Measurements from ENCODE around the gene AIFM2.

AIFM2 gene

DNA sequence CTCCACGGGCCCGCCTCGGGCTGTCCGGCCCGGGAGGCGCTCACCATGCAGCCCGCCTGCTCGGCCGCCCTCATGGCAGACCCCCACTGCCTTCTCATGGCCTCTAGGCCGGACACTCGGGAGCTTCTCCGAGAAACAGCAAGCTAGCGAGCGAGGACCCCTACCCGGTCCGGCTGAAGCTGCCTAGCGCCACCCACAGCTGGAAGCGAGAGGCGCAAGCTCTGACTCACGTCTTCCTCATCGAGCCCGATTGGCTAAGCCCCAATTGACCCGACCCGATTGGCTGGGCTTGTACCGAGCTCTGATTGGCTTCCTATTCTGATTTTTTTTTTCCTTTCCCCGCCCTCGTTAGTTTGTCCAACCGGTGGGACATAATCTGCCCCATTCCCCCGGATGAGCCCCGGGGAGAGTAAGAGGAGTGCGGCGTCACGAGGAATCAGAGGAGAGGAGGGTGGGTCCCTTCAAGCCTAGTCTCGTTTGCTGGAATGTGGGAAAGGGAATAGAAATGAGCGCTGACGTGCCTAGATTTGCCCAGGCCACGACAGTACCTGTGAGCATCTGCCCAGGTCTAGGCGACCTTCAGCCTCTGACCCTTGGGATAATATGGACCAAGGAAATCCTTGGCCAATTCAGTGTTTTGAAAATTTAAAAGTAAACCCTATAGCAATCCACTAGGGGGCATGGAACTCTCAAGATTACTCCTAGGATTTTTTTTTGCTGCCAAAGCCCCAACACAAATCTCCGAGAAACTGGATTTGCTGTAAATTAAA lies 14.0 kb upstream of the AIFM2 start, which contains the start of gene TYSND1:
Gene TYSND1 (minus strand): TSS at position 212 of the 770 bp plus-strand sequence. CDS start 114 bp downstream, at position 98.
- peak; percentile 72 to 81 (median 73) for DNase-seq (ENCODE audit: low read depth in 2 of 3, low spot score in 2 of 3)

DNA sequence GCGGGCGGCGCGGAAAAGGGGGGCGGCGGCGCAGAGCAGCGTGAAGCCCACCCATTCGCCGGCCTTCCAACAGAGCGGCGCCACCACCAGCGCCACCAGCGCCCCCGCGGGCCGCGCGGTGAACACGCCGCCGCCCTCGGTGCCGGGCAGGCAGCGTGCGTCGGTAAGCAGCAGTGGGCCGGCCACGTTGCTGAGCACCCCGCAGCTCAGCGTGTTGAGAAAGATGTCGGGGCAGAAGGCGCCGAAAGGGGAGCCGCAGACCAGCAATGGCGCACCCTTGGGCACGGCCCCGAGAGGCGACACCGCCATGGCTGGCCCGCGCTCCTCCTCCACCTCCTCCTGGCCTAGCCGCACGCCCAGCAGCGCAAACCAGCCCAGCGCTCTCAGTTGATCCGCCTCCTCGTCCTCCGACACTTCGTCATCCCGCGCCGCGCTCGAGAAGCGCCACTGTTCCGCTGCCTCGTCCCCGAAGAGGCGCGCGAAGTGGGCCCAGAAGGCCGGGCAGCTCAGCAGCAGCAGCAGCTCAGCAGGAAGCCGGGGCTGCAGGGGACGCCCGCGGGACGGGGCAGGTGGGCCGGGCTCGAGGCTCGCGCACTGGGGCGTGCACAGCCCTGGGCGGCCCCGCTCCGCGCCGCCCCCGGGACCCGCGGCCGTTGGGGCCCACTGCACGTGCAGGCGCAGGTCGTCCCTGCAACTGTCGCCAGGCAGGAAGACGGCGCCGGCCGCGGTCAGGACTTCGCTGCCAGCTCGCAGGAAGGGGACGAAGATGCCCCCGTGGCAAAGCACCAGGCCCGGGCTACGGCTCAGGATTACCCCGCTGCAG lies 13.3 kb upstream of the AIFM2 start:
- peak; percentile 33 to 52 (median 45) for DNase-seq (ENCODE audit: low read depth in 2 of 3, low spot score in 2 of 3)

DNA sequence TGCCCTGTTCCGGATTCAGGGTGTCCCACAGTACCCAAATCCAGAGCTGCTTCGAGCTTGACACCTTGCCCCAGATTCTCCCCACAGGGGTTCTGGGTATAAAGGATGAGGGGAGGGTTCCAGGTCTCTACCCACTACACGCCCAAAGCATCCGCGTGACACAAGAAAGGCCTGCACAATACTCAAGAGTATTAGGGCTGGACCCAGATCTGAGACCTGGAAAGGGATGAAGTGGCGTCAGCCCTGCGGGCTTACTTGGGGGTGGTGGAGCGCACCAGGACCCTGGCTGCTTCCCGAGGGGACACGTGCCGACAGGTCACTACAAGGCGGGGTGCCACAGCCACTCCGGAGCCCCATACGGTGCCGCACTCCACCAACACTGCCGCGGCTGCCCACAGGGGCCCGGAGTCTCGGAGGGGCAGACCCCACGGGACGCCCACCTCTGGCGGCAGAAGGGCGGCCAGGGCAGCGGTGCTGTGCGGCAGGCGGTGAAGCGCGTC lies 12.6 kb upstream of the AIFM2 start:
- DNase-seq (ENCODE audit: low read depth in 2 of 3, low spot score in 2 of 3) = no peak

DNA sequence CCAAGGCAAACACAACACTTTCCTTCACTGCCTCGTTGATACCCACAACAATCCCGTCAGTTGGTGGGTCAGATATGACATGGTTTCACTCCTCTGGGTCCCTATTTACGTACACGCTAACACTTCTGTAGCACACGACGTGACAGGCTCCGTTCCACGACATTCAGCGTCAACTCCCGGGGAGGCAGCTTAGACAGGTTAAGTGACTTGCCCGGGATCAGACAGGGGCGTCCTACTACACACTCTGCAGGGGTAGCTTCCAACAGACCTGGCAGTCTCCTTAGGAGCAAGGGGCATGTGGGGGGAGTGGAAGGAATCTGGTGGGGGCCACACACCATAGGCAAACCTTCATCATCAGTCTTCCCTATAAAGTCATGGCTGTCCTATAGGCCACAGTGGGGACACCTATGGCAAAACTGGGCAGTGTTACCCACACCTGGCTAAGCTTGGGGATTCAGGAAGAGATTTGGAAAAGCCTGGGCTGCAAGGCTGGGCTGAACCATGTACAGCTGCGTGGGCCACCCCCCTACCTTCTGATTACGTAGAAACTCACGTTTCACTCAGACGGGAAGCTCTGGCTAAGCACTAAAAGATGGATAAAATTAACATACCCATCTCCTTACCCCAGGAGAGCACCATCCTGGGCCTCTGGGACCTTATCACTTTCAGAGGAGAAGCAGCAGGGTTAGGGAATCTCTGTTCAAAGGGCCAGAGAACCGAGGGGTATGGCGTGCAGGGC lies 11.9 kb upstream of the AIFM2 start:
- DNase-seq (ENCODE audit: low read depth in 2 of 3, low spot score in 2 of 3) = no peak

DNA sequence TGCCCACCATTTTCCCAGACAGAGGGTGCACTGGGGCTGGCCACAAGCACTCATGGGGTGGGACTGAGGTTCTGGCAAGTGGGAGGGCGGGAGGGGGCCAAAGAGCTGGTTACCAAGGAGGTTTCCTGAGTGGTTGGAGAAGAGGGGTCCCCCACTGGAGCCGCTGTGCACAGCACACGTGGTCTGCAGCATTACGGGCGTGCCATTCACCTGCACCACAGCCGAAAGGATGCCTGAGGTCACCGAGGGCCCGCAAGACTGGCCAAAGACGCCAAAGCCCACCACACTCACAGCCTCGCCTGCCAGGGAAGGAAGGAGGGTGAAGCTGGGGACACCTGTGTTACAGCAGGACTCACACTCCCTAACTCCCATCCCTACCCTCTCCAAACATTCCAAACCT lies 9.9 kb upstream of the AIFM2 start:
- no peak for DNase-seq (ENCODE audit: low read depth in 2 of 3, low spot score in 2 of 3)

DNA sequence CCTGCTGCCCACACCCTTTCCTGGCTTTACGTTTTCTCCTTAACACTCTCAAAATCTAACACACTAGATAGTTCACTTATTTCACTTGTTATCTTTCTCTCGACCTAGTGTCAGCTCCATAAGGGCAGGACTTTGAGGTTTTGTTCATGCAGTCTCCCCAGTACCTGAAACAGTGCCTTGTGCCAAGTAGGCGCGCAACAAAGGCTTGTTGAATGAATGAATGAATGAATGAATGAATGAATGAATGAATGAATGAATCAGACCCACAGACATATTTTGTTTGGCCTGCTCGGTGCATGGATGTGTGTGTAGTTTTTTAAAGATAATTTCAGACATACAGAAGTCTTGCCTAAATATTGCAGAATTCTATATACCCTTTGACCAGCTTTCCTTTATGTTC lies 7.7 kb upstream of the AIFM2 start:
- no peak for DNase-seq (ENCODE audit: low read depth in 2 of 3, low spot score in 2 of 3)

DNA sequence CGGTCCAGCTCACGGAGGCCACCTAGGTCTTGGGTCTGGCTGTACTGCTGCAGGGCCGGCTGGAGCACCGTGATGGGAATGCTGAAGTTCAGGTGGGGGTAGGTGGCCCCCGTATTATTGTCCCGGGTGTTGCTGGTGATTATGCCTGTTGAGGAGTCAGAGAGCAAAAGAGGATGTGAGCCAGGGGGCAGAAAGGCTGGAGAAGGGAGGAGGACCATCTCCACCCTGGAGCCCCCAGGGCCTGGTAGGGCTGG lies 7.3 kb upstream of the AIFM2 start:
- no peak for DNase-seq (ENCODE audit: low read depth in 2 of 3, low spot score in 2 of 3)

DNA sequence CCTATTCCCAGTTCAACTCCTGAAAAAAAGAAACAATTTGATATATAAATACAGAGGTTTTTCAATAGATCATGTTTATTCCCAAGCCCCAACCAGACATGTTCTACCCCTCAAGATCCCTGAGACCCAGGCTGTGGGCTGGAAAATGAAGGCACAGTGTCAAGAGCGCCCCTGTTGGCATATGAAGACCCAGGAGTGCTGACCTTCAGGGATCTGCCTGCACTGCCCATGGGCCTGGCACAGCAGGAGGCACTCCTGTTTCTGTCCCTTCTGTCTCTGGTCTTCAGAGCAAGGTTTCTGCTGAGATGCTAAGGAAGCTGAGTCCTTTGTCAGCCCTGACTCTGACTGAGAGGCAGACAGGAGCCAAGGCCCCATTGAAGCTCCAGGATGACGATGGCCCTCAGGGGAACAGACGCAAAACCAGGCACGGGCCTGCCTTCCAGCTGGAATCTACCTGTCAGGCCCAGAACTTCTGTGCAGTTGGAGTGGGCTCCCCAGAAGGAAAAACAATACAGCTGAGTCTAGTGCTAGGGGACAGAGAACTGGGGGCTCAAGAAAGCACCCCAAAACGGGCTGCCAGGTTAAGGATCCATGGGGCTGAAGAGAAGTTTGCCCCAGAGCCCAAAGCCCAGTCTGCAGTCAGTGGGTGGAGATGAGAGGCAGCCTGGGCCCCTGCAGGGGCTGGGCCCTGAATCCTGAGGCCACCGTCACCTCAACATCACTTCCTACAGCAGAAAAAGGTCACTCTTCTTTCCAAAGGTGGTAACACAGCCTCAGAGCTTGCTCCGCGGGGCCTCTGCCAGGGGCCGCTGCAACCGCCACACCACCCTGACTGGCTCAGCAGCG lies 6.7 kb upstream of the AIFM2 start:
- no peak for DNase-seq (ENCODE audit: low read depth in 2 of 3, low spot score in 2 of 3)

DNA sequence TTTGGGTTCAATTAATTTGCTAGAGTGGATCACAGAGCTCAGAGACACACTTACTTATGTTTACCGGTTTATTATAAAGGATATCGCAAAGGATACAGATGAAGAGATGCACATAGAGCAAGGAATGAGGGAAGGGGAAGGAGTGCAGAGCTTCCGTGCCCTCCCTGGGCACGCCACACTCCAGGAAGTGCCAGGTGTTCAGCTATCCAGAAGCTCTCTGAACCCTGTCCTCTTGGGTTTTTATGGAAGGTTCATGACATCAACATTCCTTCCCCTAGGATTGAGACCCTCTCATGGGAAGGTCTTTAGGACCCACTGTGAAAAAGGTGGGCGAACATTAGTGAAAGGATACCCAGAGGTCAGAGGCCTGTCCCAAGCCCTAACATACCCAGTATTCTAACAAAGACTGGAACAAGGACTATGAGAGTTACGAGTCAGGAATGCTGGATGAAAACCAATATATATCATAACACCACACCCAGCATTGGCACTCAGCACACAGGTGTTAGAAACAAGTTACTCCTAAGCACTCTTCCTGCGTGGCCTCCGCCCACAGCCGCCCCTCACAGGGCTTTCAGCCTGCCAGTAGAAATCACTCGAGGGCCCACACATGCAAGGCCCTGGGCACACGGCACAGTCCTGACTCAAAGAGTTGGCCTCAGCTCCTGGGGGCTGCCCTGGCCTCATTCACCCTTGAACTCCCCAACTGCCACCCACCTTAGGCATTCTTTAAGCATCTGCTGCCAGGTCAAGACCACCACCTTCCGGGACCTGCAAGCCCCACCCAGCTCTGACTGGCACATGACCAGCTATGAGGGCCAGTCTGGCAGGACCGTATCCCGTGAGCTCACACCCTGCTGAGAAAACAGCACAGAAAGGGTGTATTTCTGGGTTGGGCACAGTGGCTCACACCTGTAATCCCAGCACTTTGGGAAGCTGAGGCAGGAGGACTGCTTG lies 5.6 kb upstream of the AIFM2 start:
- no peak for DNase-seq (ENCODE audit: low read depth in 2 of 3, low spot score in 2 of 3)

DNA sequence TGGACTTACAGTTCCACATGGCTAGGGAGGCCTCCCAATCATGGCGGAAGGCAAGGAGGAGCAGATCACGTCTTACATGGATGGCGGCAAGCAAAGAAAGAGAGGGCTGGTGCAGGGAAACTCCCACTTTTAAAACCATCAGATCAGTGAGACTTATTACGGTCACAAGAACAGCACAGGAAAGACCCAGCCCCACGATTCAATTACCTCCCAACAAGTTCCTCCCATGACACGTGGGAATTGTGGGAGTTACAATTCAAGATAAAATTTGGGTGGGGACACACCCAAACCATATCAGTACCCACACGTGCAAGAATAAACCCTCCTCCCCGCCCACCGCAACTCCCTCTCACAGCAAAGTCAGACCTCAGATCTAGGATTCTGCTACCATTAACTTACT lies 4.5 kb upstream of the AIFM2 start:
- no peak for DNase-seq (ENCODE audit: low read depth in 2 of 3, low spot score in 2 of 3)

DNA sequence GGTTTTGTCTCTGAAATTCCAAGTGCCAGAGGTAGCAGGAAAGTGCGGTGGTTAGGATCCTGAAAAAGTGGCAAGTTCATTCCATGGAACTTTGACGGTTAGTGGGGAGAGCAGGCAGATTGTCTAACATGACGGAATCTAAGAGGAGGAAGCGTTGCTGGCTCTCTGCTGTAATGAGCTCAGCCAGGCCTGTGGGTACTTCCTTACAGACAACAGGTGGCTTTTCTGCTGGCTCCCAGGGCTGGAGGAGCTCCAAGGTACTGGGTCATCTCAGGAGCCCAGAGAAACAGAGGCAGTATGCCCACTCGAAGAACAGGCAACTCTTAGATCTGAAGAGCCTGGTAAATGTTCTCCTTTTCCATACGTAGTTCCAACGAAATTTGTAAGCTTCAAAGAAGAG lies 3.1 kb upstream of the AIFM2 start:
- no peak for DNase-seq (ENCODE audit: low read depth in 2 of 3, low spot score in 2 of 3)

DNA sequence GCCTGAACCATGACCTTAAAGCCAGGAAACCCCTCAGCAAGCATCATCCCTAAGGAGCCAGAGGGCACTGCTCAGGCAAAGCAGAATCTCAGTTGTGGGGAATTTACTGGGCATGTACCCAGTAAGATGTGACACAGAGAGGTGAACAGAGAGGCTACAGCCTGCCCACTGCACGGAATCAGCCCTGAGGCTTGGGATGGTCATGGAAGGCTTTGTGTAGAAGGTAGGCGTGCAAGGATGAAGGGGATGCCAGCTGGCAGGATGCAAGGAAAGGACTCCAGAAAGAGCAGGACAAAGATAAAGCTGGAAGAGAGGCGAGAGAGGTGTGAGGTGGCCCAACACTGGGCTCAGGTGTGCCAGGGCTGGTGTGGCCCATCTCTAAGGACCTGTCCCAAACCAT lies 2.4 kb upstream of the AIFM2 start:
- no peak for DNase-seq (ENCODE audit: low read depth in 2 of 3, low spot score in 2 of 3)

DNA sequence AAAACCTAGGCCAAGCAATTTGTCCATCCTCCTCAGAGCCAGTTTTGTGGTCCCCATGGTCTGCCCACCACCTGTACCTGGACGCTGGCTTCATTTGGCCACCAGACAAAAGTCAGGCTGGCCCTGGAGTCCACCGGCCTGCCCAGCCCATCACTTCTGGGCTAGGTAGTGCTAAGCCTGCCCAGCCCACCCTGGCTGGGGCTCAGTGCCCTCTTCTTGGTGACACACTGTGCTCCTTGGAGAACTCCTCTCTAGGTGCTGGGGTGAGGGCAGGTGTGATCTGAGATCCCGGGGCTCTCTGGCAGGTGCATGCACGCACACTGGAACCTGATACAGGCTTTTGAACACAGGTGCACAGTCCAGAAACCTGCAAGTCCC lies 1.1 kb downstream of the AIFM2 start:
- DNase-seq (ENCODE audit: low read depth in 2 of 3, low spot score in 2 of 3) = no peak

DNA sequence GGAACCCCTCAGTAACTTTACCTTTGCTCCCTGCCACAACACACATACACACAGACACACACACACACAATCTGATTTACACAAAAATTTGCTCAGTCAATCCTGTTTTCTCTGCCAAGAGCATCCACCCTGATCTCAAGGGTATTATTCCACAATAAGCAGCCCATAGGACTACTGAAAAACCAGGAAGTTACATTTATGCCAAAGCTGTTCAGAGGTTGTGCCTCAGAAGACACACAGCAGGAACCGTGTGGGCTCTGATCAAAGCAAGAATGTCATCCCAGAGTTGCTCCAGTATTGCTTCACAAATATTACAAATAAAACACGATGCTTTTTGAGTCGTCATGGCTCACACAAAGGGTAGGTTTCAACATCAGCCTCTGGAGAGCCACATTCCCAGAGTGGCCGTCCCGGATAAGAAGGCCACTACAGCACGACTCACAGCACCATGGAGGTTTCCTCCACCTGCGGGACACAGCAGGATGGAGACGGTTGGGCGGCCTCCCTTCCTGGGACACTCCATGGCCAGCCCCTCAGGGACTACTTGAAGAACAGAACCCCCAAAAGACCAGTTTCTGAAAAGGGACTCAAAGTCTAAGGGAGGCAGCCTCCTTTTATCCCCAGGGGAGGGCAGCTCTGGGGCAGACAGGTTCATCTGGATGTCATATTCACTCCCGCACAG lies 1.6 kb downstream of the AIFM2 start:
- DNase-seq (ENCODE audit: low read depth in 2 of 3, low spot score in 2 of 3) = no peak

DNA sequence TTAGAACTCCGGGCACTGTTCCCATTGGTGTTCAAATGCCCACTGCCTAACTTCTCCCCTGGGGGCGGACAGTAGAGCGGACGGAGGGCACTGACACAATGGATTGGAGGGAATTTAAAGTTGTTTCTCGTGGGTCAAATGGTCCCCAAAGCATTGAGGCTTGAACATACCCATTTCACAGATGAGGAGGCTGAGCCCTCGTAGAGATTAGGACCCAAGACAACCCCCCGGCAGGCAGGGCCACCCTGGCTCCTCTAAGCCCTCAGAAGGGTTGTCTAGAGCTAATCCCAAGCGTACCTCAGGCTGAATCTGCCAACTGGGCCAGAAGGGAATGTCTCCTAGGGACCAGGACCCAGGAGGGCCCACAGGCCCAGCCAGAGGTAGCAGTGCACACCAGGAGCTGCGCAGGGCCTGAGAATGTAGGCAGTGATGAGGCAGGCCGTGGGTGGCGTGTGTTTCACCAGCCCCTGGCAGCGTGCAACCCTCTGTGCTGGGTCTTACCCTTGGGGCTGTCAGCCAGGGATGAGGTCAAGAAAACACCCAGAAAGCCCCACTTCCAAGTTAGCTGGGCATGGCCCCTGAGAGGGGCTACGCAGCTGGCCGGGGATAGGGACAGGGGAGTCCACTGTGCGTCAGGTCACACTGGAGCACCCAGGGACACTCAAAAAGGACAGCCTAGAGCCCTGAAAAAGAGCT lies 5.8 kb downstream of the AIFM2 start:
- DNase-seq (ENCODE audit: low read depth in 2 of 3, low spot score in 2 of 3) = no peak

DNA sequence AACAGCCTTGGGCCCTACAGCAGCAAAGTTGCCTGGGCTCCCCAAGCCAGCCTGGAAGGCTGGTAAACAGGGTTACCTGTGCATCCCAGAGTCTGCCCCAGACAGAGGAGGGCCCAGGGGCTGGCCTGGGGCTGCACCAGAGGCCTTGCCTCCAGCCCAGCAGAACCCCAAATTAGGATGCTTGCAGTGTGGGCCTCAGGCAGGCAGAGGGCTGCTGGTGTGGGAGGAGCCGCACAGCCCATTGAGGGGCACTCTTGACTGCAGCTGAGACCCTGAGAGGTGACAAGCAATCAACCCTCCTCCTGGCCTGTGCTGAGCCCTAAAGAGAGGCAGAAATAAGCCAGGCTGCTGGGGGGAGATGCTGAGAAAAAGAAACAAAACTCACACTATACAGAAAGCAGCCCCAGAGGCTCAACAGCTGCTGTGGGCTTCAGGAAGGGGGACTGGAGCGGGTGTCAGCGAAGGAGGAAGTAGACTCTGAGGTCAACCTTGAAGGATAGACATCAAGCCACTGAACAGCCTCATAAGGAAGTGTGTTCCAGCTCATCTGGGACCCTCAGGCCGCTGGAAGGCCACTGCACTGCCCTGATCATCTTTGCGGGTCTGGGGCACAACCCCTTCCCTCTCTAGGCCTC lies 6.6 kb downstream of the AIFM2 start:
- DNase-seq (ENCODE audit: low read depth in 2 of 3, low spot score in 2 of 3) = no peak

DNA sequence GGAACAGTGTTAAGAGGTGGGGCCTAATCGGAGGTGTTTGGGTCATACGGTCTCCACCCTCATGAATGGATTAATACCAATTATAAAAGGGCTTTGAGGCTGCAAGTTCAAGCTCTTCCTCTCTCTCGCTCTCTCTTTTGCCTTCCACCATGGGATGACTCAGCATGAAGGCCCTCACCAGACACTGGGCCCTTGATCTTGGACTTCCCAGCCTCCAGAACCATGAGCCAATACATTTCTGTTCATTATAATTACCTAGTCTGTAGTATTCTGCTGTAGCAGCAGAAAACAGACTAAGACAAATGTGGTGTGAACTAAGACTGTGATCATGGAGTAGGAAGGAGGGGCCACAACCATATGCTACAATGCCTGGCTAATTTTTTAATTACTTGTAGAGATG lies 7.7 kb downstream of the AIFM2 start:
- DNase-seq (ENCODE audit: low read depth in 2 of 3, low spot score in 2 of 3) = no peak

DNA sequence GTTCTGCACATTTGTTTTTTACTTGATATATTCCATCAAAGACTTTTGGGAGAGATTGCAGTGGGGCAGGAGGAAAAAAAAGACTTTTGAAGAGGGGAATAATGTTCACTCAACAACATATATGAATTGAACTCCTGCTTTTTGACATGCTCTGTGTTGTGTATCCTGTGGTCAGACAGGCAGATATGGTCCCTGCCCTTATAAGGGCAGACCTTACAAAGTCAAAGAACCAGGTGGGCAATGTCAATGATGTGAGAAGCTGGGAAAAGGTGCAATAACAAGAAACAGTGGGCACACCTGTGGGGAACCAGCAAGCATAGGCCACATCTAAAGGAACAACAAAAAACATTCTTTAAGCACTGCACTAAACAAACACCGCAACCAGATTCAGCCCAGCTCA lies 8.2 kb downstream of the AIFM2 start:
- no peak for DNase-seq (ENCODE audit: low read depth in 2 of 3, low spot score in 2 of 3)
